GM15510 (cell line): ENCODE results near the gene TNIP1.
A peak's percentile ranks its signal among the peaks of the same experiment; 100 is the strongest.

Experiments used
- POLR2A ChIP-seq: IDR thresholded peaks from 3 replicates; pipeline ENCODE4 v1.6.1; 2011; ENCODE audit warnings: borderline replicate concordance; ENCODE audit not compliant: insufficient read length; ENCODE audit errors: extremely low read depth

The TNIP1 gene

DNA sequence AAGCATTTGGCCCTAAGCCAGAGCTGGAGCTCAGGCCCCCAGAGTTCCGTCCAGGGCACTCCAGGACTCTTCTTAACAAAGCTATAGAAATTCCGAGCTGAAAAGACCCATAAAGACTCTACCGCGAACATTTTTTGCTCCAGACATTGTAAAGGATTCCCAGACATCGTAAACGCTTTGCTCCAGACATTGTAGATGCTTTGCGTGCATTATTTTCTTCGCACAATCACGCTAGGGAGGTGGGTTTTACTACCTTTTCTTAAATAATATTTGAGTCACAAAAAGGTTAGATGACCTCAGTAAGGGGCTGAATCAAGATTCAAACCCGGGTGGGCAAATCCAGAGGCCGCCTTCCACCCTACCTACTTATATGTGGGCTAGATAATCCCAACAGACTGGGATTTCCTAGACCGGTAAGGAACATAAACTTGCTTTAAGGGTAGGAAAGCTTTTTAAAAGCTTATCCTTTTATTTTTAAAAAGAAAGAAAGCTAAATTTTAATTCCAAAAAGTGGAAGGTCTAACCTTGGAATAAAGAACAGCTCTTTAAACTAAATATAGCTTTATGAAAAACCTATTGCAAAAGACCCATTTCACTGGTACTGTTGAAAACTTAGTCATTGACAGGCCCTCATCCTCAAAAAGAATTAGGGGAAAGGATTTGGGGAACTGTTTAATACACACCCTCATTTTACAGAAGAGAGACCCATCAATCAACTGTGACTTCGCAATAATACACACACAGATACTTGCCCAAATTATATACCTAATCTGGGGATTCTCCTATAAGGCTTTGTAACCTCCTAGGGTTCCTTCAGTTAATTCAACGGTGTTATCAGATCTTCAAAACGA, 822 bp upstream of the TNIP1 start:
- TF ChIP-seq POLR2A, result no peak

GRCh38 chr5:151079838-151080612, 809 bp downstream of the TNIP1 start:
- TF ChIP-seq POLR2A, result no peak

GRCh38 chr5:151078490-151079262, 2.2 kb downstream of the TNIP1 start:
- TF ChIP-seq POLR2A, result peak; percentile 42

DNA sequence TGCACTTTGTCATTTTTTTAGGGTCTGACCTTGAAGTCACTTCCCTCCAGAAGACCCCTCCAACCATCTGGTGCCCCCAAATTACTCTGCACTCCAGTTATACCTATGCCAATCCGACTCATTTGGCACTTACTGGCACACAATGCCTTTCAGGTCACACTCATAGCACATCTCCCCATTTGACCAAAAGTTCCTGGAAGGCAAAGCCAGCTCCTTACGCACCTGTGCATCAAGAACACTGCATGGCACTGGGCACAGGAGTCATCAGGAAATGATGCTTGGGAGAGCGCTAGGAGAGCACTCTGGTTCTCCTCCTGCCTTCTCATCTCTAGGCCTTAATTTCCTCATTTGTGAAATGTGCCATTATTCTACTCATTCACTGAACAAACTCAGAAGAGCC, 2.9 kb downstream of the TNIP1 start:
- TF ChIP-seq POLR2A, result no peak

DNA sequence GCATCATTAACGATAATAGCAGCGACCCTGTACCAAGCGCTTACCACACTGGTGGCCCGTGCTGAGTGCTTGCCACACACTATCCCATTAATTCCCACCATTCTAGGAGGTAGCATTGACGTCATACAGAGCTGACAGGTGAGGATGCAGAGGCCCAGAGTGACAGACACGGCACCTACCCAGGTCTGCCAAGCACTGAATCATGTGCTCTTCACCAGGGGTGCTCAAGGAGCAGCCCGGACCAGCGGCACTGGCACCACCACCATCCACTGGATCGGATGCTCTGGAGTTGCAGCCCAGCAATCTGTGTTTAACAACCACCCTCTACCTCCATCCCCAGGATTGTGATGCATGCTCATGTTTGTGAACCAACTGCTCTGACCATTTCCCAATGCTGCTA, 3.4 kb downstream of the TNIP1 start:
- TF ChIP-seq POLR2A, result no peak

DNA sequence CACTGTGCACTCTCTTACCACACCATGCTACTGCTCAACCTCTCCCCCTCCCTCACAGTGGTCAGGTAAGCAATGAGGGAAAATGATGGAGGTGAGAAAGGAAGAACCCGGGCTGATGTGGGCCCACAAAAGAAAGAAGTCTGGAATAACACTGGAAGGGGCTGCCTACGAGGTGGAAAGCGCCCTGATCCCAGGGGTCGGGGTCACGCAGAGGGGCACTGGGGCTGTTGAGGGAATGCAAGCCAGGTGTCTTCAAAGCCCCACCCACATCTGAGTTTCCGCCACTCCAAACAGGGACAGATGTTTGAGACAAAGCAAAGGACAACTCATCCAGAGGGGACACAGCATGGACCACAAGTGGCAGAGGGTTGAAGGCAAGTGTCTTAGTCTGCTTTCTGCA, 4.2 kb downstream of the TNIP1 start:
- TF ChIP-seq POLR2A, result no peak

GRCh38 chr5:151075698-151076331, 5.0 kb downstream of the TNIP1 start:
- peak; percentile 9 for TF ChIP-seq POLR2A

DNA sequence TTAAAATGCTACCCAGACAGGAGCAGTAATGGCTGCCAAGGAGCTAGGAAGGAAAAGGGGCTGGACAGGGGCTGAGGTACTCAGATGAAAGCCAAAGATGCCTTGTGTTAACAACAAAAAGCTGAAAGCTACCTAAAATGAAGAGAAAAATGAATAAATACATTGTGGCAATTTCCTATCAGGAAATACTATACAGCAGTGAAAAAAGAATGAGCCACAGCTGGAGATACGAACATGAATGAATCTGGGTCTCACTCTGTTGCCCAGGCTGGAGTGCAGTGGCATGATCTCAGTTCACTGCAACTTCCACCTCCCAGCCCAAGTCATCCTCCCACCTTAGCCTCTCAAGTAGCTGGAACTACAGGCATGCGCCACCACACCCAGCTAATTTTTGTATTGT, 6.3 kb downstream of the TNIP1 start:
- TF ChIP-seq POLR2A, result no peak

DNA sequence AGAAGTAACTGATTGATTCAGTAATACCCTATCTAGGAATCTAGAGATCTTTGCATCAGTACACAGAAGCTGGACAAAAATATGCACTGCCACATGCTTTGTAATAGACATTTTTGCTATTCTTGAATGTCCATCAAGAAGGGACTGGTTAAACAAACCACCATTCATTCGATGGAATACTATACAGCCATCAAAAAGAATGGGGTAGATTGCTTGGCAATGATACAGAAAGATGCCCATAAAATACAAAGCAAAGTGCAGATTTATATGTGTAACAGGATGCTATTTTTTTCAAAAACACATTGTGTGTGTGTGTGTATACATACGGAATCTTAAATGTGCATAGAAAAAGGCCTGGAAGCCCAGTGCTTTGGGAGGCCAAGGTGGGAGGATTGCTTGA, 7.6 kb downstream of the TNIP1 start:
- TF ChIP-seq POLR2A, result no peak

- TF ChIP-seq POLR2A, result no peak
Observed at GRCh38 chr5:151072630-151073025, 8.2 kb downstream of the TNIP1 start.

GRCh38 chr5:151071848-151072629, 8.8 kb downstream of the TNIP1 start:
- no peak for TF ChIP-seq POLR2A

DNA sequence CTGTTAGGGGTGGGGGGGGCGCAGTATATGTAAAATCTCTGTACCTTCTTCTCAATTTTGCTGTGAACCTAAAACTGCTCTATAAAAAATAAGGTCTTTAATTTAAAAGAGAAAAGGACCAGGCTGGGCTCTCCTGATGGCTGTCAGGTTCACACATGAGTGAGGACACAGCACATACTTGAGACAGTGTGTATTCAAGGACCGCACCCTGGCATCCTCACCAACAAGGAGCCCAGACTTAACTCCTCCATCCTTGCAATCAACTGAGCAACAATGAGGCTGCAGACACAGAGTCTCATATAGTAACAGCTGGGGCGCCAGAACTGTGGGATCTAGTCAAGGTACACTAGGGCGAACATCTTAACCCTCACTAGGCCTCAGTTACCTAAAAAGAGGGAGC, 9.8 kb downstream of the TNIP1 start:
- no peak for TF ChIP-seq POLR2A

GRCh38 chr5:151070449-151070848, 10.4 kb downstream of the TNIP1 start:
- TF ChIP-seq POLR2A, result no peak
